Nephron (organoid): ENCODE data around the gene BAIAP2L1.

Source experiments
- H3K27ac Mint-ChIP-seq, 3 experiments: 2 replicates each; pipeline ENCODE4 v1.8.0; 2020; ENCODE audit warnings: mixed read lengths in 3 of 3, mild to moderate bottlenecking in 2 of 3, moderate library complexity in 1 of 3
- H3K27me3 Mint-ChIP-seq: 2 replicates; pipeline ENCODE4 v1.8.0; 2021; ENCODE audit warnings: low read depth, mild to moderate bottlenecking, moderate library complexity, mixed read lengths
- H3K36me3 Mint-ChIP-seq: 2 replicates; pipeline ENCODE4 v1.8.0; 2020; ENCODE audit warnings: low read depth, mixed read lengths
- H3K4me1 Mint-ChIP-seq: 2 replicates; pipeline ENCODE4 v1.8.0; 2020; ENCODE audit warnings: mixed read lengths
- H3K4me3 Mint-ChIP-seq, 3 experiments: 2 replicates each; pipeline ENCODE4 v1.8.0; 2020; ENCODE audit warnings: mild to moderate bottlenecking in 3 of 3, mixed read lengths in 3 of 3, moderate library complexity in 2 of 3
- H3K9me3 Mint-ChIP-seq: 2 replicates; pipeline ENCODE4 v1.8.0; 2020; ENCODE audit warnings: mixed read lengths
- CTCF ChIP-seq, 3 experiments: fragments of 200-600 bp; sonication (generic); IDR thresholded peaks; one replicate each; pipeline ENCODE4 v1.5.0; 2021; ENCODE audit warnings: antibody characterized with exemption in 3 of 3; ENCODE audit not compliant: unreplicated experiment in 3 of 3

The BAIAP2L1 gene

DNA sequence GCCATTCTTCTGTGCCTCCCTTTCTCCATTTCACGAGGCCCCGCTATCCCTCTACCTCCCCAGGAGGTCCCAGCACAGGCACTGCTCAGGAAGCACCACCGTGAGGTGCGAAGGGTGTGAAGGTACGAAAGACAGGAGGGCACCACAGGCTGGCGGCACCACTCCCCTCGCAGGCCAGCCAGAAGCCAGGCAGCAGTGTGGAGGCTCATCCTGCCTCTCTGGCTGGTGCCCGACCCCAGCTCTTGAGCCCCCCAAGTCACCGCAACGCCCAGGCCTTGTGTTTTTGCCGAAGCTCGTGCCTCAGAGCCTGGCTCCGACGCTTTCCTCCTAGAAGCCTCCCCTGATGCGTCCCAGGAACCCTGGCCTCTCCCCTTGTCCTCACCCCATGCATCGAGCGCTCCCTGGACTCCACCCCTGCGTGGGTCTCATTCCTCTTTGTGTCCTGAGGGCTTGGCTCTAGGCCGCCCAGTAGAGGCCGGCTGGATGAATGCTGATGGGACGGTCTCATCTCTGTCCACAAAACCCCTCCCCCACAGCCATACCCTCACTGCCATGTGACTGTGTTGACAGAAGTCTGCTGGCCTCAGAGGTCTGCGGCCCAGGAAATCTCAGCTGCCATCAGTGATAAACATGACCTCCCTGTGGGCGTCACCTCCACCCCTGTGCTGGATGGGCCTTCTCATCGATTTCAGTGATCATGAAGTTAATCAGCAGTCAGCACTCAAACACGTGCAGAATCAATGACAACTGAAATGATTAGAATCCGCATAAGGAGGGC, 100.1 kb downstream of the BAIAP2L1 start:
- Mint-ChIP-seq H3K9me3 (no peaks in the 10 kb centered on the region), H3K4me3 (no peak overlapping the region), H3K27ac (no peak overlapping the region), H3K36me3 (peaks cover 17% of the 10 kb centered on the region), H3K27me3 (peaks cover 4% of the 10 kb centered on the region), H3K4me1 (peaks cover under 1% of the 10 kb centered on the region)
- no peak for TF ChIP-seq CTCF (IDR thresholded peaks at IDR 0.05; ENCODE audit: unreplicated experiment in 3 of 3)

DNA sequence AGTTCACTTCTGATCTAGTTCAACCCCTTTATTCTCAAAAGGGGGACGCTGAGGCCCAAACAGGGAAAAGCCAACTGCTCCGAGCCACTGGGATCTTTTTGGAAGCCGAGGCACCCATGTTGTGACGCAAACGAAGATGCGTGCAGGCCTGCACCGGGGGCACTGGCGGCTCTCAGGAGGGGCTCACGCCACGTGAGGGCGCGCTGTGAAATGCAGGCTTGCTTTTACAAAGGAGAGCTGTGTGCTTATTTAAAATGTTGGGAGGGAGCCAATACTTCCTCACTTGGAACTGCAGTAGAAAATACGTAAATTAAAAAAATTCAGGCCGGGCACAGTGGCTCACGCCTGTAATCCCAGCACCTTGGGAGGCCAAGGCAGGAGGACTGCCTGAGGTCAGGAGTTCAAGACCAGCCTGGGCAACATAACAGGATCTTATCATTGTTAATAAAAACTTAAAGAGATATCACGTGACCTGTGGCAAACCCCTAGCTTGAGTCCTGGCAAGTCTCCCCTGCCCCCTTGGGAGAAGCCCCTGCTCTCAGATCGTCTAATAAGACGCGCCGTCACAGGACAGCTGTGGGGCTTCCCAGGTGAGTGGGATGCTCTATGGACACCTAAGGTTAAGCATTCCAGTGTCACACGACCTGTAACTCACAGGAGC, 103.1 kb downstream of the BAIAP2L1 start:
- H3K27me3 Mint-ChIP-seq: no peaks in the 10 kb centered on the region
- peaks cover 9% of the 10 kb centered on the region for H3K4me1 Mint-ChIP-seq
- no peak overlapping the region for H3K27ac Mint-ChIP-seq
- H3K36me3 Mint-ChIP-seq: peaks cover 7% of the 10 kb centered on the region
- no peaks in the 10 kb centered on the region for H3K9me3 Mint-ChIP-seq
- no peak overlapping the region for H3K4me3 Mint-ChIP-seq
- TF ChIP-seq CTCF (IDR thresholded peaks at IDR 0.05; ENCODE audit: unreplicated experiment in 3 of 3): no peak

DNA sequence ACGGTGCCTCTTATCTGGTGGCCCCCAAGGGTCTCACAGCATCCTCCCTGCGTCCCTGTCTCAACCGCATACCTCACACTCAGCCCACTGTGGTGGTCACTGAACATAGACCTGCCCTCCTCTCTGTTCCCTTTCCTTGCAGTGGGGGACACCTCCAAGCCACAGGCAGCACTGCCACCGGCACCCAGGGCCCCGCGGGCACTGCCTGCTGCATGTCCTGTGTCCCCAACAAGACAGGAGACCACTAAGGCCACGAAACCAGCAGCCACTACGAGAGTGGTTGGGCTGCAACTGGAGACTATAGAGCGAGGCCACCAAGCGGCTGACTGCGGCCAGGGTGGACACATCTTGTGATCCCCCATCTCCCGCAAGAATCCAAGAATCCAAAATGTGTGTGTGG, 104.1 kb downstream of the BAIAP2L1 start:
- no peak for TF ChIP-seq CTCF (IDR thresholded peaks at IDR 0.05; ENCODE audit: unreplicated experiment in 3 of 3)
- H3K9me3 Mint-ChIP-seq: no peaks in the 10 kb centered on the region

GRCh38 chr7:98295467-98296192, 105.3 kb downstream of the BAIAP2L1 start:
- H3K4me3 Mint-ChIP-seq: no peak overlapping the region
- peaks cover 18% of the 10 kb centered on the region for H3K36me3 Mint-ChIP-seq
- no peaks in the 10 kb centered on the region for H3K9me3 Mint-ChIP-seq
- peaks cover 9% of the 10 kb centered on the region for H3K4me1 Mint-ChIP-seq
- H3K27me3 Mint-ChIP-seq: no peaks in the 10 kb centered on the region
- H3K27ac Mint-ChIP-seq: no peak overlapping the region
- TF ChIP-seq CTCF (IDR thresholded peaks at IDR 0.05; ENCODE audit: unreplicated experiment in 3 of 3): no peak

More for the DNA sequence above, 104.1 kb downstream of the BAIAP2L1 start:
- H3K36me3 Mint-ChIP-seq: peaks cover 16% of the 10 kb centered on the region
- no peaks in the 10 kb centered on the region for H3K27me3 Mint-ChIP-seq
- peaks cover 9% of the 10 kb centered on the region for H3K4me1 Mint-ChIP-seq
- H3K4me3 Mint-ChIP-seq: no peak overlapping the region
- no peak overlapping the region for H3K27ac Mint-ChIP-seq

GRCh38 chr7:98294798-98295382, 106.0 kb downstream of the BAIAP2L1 start:
- no peaks in the 10 kb centered on the region for H3K9me3 Mint-ChIP-seq
- H3K4me3 Mint-ChIP-seq: no peak overlapping the region
- peaks cover 9% of the 10 kb centered on the region for H3K4me1 Mint-ChIP-seq
- H3K36me3 Mint-ChIP-seq: peaks cover 19% of the 10 kb centered on the region
- peak overlapping the region in 1 of 3 experiments; percentile 32 for H3K27ac Mint-ChIP-seq
- TF ChIP-seq CTCF (IDR thresholded peaks at IDR 0.05; ENCODE audit: unreplicated experiment in 3 of 3): peak; percentile 53 to 72 (median 66)
- H3K27me3 Mint-ChIP-seq: no peaks in the 10 kb centered on the region
